Mammary epithelial cell (primary cell): ENCODE data around the gene FKRP.

Experiments used
- EZH2 ChIP-seq: IDR thresholded peaks from 2 replicates; pipeline ENCODE4 v1.6.1; 2012; ENCODE audit warnings: low read length, inconsistent platforms, borderline replicate concordance
- TF ChIP-seq, protein P1 (sequence below), 2 donors: IDR thresholded peaks in 1 of 2; conservative IDR thresholded peaks in 1 of 2; 2 replicates each; pipeline ENCODE4 v1.5.1; 2011 to 2012; ENCODE audit warnings: inconsistent platforms in 2 of 2, low read length in 2 of 2, mild to moderate bottlenecking in 2 of 2, control low read depth in 1 of 2, low read depth in 1 of 2; ENCODE audit not compliant: insufficient read depth in 1 of 2; ENCODE audit errors: extremely low read depth in 1 of 2

DNA sequence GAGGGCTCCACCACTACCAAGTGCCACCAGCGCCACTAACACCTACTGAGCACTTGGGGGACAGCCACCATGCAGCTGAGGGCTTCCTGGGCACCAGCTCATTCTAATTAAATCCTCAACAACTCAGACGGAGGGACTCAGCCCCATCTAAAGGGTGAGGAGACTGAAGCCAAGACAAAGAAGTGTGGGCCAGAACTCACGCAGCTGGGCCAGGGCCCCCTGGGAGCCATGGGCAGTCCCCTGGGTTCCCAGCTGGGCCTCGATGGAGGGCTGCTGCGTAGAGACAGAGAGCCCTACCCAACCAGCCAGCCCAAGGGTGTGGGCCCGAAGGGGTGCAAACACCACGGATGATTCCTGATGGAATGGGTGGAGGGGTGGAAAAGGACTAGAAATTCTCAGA, 16.2 kb upstream of the FKRP start:
- TF ChIP-seq, protein P1, sequence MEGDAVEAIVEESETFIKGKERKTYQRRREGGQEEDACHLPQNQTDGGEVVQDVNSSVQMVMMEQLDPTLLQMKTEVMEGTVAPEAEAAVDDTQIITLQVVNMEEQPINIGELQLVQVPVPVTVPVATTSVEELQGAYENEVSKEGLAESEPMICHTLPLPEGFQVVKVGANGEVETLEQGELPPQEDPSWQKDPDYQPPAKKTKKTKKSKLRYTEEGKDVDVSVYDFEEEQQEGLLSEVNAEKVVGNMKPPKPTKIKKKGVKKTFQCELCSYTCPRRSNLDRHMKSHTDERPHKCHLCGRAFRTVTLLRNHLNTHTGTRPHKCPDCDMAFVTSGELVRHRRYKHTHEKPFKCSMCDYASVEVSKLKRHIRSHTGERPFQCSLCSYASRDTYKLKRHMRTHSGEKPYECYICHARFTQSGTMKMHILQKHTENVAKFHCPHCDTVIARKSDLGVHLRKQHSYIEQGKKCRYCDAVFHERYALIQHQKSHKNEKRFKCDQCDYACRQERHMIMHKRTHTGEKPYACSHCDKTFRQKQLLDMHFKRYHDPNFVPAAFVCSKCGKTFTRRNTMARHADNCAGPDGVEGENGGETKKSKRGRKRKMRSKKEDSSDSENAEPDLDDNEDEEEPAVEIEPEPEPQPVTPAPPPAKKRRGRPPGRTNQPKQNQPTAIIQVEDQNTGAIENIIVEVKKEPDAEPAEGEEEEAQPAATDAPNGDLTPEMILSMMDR (conservative IDR thresholded peaks at IDR 0.05 in 1 of 2, IDR thresholded peaks at IDR 0.05 in 1 of 2; ENCODE audit: extremely low read depth in 1 of 2, insufficient read depth in 1 of 2, low read depth in 1 of 2, low read length in 2 of 2), result no peak
- TF ChIP-seq EZH2, result no peak
